ACHN (cell line): Measurements from ENCODE around the gene PEAR1.

Source experiments
- DNase-seq: peaks from one replicate; pipeline ENCODE4 v3.0.0-alpha.2; 2015
- in situ Hi-C: cut with HindIII; loops from 2 replicates; pipeline ENCODE4 v1.10.0; 2017; ENCODE audit warnings: low sequenced_read_pairs, low pct_ligation_motif_present, low pct_unique_long_range_greater_than_20kb

Gene PEAR1

DNA sequence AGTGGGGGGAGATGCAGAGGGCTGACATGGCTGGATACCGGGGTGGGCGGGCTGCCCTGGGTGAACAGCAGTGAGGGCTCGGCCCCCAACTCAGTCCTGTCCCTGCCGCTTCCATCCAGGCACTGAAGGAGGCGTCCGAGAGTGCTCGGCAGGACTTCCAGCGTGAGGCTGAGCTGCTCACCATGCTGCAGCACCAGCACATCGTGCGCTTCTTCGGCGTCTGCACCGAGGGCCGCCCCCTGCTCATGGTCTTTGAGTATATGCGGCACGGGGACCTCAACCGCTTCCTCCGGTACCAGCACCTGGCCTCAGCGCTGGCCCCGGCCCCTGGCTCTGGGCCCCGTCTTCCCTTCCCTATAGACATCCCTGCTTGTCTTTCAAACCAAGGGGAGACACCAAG, 17.2 kb upstream of the PEAR1 start:
- no peak for DNase-seq
- in situ Hi-C loops = no loop called here

- no peak for DNase-seq
- in situ Hi-C loops = no loop called here
Measured at GRCh38 chr1:156877433-156878170, 15.9 kb upstream of the PEAR1 start.

DNA sequence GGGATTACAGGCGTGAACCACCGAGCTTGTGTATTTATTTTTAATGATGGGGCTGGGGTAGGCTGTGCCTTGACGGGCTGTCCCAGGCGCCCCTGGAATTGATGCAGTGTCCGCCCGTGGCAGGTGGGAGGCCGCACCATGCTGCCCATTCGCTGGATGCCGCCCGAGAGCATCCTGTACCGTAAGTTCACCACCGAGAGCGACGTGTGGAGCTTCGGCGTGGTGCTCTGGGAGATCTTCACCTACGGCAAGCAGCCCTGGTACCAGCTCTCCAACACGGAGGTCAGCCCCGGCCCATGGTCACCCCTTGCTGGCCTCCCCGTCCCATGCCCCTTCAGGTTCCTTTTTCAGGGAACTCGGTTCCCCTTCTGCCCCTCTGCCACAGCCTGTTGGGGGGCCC, 13.6 kb upstream of the PEAR1 start:
- no peak for DNase-seq
- in situ Hi-C loops = no loop called here

GRCh38 chr1:156880473-156880872, 13.0 kb upstream of the PEAR1 start:
- in situ Hi-C loops = no loop called here
- DNase-seq = no peak

GRCh38 chr1:156881101-156881500, 12.4 kb upstream of the PEAR1 start:
- in situ Hi-C loops = no loop called here
- DNase-seq = no peak

DNA sequence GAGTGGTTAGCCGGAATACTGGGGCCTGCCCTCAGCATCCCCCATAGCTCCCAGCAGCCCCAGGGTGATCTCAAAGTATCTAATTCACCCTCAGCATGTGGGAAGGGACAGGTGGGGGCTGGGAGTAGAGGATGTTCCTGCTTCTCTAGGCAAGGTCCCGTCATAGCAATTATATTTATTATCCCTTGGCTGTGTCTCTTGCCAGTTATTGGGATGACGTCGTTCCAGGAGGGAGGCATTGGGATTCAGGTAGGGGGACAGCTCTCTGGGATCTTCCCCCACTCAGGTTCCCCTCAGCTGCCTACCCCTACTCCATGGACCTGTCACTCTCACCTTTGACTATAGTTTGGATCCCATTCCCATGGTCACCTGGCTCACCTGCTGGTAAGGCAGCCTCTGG, 11.9 kb upstream of the PEAR1 start:
- in situ Hi-C loops = no loop called here
- no peak for DNase-seq

DNA sequence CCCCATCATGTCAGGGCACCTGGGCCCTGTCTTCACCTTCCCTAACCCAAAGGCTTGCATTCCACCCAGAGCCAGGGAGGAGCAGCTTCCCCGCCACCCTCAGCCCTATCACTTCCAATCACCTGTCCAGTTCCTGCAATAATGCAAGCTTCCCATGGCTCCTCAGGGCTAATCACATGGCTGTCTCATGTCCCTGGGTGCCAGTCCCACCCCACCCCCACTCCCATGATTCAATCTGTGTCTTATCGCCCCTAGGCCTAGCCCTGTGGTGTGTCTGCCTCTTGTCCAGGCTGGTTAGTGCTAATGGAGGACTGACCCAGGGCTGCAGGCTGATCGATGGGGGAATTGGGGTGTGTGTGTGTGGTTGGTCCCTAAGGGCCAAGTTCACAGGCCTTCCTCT, 11.0 kb upstream of the PEAR1 start:
- in situ Hi-C loops = no loop called here
- DNase-seq = no peak

- no peak for DNase-seq
- in situ Hi-C loops = no loop called here
Measured at GRCh38 chr1:156883919-156884318, 9.6 kb upstream of the PEAR1 start.

DNA sequence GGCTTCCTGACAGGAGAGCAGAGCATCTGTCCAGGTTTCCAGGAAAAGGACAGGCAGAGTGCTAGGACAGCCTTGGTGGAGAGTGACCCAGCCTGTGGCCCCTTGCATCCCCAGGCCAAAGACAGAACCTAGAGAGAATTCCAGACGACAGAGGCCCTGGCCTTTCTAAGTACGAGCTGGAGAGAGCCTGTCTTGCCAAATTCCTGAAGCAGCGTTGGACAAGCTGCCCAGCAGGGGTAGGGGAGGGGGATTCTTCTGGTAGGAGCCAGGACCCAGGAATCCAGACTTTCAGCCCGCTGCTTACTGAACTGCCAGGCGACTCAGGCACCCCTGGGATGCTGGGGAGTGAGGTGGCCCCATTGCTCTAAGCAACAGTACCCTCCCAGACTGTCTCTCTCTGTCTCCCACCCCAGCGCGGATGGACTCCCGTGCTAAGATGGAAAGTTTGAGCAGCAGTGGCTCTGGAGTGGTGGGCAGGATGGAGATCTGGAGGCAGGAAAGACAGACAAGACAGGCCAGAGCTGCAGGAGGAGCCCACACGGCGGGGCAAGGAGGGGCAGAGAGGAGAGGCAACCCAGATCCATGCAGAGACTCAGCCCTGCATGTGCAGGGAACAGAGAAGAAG, 8.8 kb upstream of the PEAR1 start:
- in situ Hi-C loops = no loop called here
- no peak for DNase-seq

DNA sequence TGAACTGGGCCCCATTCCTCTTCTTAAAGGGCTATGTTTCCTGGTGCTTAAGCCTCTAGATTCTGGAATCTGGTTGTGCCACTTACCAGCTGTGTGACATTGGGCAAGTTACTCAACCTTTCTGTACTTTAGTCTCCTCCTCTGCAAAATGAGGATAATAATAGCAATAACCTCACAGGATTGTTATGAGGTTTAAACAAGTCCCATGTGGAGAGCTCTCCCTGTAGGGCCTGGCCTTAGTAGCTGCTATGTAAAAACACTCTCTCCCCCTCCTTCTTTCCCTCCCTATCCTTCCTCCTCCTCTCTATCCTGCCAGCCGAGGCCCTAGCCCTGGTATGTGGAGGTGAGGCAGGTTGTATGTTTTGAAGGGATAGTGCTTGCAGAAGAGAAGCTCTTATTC, 8.2 kb upstream of the PEAR1 start:
- DNase-seq = no peak
- in situ Hi-C loops = no loop called here

GRCh38 chr1:156885880-156886355, 7.6 kb upstream of the PEAR1 start:
- in situ Hi-C loops = no loop called here
- no peak for DNase-seq

GRCh38 chr1:156886583-156887281, 6.8 kb upstream of the PEAR1 start:
- DNase-seq = no peak
- in situ Hi-C loops = no loop called here

DNA sequence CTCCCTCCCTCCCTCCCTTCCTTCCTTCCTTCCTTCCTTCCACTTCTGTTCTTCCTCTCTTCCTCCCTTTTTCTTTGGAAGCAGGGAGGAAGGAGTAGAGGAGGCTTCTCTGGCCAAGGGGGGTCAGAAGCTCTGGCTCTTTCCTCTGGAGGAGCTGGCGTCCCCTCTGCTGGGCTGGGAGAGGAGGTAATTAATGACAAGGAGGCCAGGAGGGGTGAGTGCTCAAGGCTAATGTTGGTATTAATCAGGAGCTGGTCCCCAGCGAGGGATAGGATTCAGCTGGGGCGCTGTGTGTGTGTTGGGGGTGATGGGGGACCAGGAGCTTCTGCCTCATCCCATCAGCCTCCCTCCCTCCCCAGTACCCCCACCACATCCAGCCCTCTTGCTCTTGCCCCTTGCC, 6.2 kb upstream of the PEAR1 start:
- in situ Hi-C loops = no loop called here
- no peak for DNase-seq

GRCh38 chr1:156887734-156888133, 5.8 kb upstream of the PEAR1 start:
- in situ Hi-C loops = no loop called here
- no peak for DNase-seq

- in situ Hi-C loops = no loop called here
- peak; percentile 82 for DNase-seq
Measured at GRCh38 chr1:156889802-156890580, 3.5 kb upstream of the PEAR1 start.

DNA sequence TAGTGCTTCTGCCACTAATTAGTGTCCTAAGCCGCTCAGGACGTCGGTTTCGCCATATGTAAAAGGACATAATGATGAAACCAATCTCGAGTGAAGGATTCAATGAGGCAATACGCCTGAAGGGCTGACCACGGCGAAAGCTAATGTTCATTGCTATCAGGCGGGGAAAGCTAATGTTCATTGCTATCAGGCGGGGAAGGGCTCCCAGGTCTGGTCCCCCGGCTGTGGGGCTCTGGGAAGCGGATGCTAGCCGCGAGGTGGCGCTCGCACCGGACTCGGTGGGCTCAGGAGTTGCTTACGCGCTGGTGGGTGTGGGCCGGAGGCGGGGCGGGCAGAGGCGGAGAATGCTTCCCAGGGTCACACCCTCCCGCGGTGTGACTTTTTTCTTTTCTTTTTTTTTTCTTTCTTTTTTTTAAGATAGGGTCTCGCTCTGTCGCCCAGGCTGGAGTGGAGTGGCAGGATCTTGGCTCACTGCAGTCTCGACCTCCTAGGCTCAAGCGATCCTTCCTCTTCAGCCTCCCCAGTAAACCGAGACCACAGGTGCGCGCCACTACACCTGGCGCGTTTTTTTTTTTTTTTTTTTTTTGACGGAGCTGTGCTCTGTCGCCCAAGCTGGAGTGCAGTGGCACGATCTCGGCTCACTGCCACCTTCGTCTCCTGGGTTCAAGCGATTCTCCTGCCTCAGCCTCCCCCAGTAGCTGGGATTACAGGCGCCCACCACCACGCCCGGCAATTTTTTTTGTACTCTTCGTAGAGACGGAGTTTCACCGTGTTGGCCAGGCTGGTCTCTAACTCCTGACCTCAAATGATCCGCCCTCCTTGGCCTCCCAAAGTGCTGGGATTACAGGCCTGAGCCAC, 1.1 kb upstream of the PEAR1 start:
- in situ Hi-C loops = no loop called here
- DNase-seq = peak; percentile 92

DNA sequence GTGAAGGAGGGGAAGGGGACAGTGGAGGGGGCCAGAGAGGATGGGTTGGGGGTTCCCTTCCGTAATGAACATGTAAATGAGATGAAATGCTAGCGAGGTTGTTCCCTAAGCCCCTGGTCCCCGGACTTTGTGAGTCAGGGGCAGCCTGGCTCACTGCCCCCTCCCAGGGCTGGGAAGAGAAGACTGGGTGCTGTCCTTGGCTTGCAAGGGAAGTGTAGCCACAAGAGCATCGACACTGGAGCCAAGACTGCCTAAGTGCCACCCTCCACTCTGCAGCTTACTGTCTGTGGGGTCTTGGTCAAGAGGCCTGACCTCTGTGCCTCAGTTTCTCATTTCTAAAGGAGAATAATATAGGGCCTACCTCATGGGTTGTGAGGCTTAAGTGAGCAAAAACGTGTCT, 483 bp downstream of the PEAR1 start:
- DNase-seq = no peak
- in situ Hi-C loops = no loop called here

DNA sequence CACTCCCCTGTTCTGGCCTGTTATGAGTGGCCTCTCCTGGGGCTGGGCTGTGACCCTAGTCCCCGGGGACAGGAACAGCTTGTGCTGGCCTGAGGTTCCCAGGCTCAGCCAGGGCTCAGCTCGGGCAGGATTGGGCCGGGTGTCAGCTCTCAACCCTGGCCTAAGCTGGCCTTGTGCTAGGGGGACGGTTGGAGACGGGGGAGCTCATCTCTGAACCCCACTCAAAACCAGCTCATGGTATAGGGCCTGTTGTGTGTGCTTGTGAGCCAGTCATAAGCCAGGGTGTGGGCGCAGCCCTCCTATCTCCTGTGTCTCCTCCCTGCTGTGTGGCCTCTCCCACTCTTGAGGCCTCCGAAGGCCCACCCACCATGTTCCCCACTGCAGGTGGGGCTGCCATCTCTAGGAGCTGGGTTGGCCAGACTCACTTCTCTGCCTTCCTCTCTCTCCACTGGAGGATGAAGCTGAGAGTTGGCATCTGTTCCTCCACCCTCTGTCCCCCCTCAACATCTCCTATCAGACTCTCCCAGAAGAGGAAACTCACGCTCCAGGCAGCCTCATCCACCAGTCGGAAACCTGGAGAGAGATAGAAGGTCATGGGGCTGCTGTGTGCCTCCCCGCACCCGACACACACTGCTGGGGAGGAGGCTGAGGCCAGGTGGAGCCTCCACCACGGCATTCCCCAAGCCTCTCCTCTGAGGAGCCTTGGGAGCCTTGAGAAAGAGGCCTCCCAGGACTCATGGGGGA, 1.4 kb downstream of the PEAR1 start:
- in situ Hi-C loops = no loop called here
- no peak for DNase-seq
